Raji (cell line): ENCODE data around the gene USP5.

Source experiments
- POLR2A ChIP-seq: IDR thresholded peaks from 2 replicates; pipeline ENCODE4 v1.6.1; 2011; ENCODE audit warnings: low read depth, low read length, control low read depth; ENCODE audit not compliant: insufficient read depth

Gene USP5

DNA sequence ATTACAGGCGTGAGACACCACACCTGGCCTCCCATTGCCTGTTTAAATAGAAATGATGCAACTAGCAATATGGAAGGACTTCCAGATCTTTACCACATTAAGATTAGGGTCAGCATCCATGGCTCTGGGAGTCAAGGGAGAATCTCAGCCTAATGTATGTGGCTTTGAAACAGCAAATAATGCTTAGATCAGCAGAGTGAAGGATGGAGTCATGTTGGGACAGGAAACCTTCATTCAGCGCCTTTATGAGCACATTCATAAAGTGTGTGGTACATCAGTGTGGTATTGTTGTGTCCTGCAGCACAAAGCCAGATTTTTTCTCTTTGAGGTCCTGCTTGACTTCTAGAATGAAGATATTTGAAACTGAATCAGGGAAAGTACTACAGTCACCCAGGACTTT lies 36.4 kb downstream of the USP5 start:
- no peak for TF ChIP-seq POLR2A

DNA sequence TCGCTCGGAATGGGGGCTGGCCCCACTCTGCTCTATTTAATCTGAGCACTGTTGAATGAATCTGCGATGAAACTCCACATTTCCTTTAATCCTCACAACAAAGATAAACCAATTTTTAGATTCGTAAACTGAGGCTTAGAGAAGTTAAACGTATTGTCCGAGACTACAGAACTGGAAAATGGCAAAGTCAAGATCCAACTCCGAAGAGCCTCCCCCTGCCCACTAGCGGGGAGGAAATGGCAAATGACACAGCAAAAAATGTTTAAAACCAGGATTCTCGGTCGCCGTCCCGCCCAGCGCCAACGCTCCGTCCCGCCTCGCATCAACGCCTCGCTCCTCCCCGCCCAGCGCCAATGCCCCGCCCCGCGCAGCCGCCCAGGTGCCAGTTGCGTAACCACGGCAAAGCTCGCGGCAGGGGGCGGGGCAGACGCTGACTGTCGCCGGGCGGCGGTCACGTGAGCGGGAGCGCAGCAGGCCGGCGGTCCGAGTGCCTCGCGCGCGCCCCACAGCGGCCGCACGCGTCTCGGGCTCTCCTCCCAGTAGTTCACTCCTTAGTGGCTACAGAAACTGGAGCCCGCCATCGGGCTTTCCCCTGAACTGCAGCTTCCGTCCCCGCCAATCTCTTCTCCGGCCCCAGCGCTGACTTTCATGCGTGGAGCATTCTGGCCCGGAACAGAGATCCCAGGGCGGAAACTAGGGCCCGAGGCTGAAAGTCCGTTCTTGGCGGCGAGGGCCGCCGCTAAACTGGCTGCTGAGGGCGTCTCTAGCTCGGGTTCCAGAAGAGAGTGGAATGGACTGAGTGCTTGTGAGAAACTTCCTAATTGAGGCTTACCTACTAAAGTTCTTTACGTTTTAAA lies 39.1 kb downstream of the USP5 start:
- TF ChIP-seq POLR2A: peak; percentile 93

DNA sequence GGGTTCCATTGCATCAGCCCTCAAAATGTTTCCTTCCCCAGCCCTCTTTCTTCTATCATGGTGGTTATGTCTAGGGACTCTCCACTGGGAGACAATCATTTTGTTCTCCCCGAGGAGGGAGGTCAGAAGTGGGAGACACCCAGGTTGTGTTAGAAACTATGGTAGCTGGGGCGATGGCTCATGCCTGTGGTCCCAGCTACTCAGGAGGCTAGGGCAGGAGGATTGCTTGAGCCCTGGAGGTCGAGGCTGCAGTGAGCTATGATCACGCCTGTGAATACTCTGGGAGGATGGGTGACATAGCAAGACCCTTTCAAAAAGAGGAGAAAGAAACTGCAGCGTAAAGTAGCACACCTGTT lies 39.7 kb downstream of the USP5 start:
- no peak for TF ChIP-seq POLR2A

DNA sequence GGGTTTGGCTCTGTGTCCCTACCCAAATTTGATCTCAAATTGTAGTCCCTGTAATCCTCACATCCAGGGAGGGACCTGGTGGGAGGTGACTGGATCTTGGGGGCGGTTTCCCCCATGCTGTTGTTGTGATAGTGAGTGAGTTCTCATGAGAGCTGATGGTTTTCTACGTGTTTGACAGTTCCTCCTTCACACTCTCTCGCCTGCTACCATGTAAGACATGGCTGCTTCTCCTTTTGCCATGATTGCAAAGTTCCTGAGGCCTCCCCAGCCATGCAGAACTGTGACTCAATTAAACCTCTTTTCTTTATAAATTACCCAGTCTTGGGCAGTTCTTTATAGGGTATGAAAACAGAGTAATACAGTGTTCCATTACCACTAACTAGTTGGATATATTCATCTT lies 42.4 kb downstream of the USP5 start:
- TF ChIP-seq POLR2A: no peak

DNA sequence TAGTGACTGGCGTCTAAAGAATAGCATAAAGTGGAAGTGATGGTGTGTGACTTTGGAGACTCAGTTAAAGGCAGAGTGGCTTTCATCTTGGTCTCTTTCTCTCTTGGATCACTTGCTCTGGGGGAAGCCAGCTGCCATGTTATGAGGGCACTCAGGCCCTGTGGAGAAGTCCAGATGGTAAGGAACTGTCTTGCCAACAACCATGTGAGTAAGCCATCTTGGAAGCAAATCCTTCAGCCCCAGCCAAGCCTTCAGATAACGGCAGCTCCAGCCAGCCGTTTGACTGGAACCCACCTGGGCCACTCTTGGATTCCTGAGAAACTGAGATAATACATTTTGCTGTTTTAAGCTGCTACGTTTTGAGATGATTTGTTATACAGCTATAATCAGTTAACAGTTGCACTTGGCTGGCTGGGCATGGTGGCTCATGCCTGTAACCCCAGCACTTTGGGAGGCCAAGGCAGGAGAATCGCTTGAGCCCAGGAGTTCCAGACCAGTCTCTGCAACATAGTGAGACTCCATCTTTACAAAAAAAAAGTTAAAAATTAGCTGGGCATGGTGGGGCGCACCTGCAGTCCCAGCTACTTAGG lies 45.0 kb downstream of the USP5 start:
- no peak for TF ChIP-seq POLR2A

DNA sequence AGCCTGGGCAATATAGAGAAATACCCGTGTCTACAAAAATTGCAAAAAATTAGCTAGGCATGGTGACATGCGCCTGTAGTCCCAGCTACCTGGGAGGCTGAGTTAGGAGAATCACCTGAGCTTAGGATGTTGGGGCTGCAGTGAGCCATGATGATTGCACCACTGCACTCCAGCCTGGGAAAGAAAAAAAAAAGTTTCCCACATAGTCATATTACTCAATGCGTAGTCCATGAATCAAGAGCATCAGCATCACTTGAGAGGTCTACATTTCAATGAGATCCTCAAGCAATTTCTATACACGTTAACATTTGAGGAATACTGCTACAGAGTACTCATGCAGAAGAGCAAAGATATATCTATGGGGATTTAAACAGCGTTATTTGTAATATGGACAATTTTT lies 47.5 kb downstream of the USP5 start:
- TF ChIP-seq POLR2A: no peak

DNA sequence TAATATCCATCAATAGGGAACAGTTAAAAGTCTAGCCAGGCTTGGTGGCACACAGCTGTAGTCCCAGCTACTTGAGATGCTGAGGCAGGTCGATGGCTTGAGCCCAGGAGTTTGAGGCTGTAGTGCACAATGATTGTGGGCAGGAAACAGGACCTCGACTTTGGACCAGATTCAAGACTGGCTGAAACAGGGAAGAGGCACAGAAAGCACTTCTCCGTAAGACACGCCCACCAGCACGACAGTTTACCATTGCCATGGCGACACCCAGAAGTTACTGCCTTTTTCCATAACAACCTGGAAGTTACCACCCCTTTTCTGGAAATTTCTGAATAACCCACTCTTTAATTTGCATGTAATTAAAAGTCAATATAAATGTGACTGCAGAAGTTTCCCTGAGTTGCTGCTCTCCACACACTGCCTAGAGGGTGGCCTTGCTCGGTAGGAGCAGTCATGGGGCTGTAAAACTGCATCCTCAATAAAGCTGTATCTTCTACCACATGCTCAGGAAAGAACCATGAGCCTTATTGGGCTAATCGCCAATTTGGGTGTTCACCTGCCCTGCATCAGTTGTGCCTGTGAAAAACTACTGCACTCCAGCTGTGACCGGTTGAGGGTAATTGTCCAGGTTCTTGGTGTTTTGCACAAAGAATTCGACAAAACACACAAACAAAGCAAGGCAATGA lies 48.0 kb downstream of the USP5 start:
- no peak for TF ChIP-seq POLR2A

DNA sequence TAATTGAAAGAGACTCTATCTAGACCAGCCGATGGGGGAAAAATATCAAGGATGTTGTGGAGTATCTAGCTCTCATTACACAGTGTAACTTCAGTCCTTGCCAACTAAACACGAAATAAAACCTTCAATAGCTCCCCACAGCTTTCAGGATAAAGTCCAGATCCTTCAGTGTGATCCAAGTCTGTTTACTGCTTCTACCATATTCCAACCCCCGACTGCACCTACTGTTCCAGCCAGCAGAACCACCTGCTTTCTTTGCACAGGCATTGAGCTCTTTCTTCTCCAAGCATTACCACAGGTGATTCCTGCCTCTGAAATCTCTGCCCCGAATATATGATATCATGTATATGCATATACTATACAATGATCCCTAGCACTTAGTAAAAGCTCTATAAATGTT lies 50.5 kb downstream of the USP5 start:
- no peak for TF ChIP-seq POLR2A

DNA sequence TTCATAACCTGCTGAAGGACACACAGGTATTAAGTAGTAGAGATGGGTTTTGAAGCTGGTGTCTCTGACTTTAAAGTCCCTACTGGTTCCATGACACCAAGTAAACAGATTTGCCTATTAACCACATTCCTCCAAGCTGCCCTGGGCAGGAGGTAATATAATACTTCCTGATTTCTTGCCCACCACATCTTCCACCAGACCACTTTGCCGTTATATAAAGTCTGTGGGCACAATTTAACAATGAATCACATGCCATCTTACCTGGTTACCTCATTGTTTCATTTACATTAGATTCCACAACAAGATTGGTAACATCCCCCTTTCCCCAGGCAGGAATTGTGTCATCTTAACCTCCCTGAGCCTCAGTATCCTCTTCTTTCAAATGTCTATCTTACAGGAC lies 51.8 kb downstream of the USP5 start:
- TF ChIP-seq POLR2A: peak; percentile 32; the same call in 1 of the 2 replicates

DNA sequence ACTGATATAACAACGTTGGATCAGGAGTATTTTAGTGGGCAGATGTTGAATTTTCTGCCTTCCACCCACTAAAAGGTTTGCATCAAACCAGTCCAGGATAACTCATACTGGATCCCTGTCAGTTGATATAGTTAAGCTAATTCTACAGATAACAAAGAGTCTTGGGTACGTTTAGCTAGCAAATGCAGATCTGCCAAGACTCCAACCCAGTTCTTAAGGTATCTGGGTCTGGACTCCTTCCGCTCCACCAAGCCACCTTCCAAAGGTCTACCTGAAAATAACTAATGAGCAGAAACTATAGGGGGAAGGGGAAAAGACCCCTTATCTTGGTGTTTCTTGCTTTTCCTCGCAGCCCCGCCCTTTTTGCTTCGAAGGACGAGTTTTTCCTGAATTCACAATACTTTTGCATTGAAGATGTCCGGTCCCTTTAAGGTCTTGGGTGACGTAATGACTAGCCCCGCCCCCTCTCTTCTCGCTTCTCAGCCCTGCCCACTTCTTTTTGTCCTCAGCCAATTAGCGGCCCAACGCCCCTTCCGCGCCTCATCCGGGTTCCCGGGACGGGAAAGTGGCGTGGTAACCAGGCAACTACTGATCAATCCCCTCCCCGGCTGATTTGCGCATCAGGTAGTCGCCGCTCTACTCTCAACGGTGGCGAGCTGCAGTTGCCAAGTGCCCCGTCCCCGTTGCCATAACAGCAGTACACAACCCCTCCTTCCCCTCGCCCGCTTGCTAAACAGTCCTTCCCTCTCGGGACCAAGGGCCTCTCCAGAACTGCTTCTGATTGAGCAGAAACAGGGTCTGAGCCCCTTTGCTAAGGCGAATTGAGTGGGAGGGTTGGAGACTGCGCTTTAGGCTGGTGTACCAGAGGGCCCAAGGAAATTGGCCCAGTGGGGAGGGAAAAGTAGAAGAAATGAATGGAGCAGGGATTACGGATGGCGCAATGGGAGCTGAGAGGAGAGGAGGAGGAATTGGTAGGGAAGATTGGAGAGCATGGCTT lies 52.6 kb downstream of the USP5 start, which contains the start of gene LRRC23:
Gene LRRC23, plus strand, starts transcription at position 543 of the 997 bp plus-strand sequence. CDS start 812 bp downstream, outside the sequence.
- peak; percentile 92 for TF ChIP-seq POLR2A

DNA sequence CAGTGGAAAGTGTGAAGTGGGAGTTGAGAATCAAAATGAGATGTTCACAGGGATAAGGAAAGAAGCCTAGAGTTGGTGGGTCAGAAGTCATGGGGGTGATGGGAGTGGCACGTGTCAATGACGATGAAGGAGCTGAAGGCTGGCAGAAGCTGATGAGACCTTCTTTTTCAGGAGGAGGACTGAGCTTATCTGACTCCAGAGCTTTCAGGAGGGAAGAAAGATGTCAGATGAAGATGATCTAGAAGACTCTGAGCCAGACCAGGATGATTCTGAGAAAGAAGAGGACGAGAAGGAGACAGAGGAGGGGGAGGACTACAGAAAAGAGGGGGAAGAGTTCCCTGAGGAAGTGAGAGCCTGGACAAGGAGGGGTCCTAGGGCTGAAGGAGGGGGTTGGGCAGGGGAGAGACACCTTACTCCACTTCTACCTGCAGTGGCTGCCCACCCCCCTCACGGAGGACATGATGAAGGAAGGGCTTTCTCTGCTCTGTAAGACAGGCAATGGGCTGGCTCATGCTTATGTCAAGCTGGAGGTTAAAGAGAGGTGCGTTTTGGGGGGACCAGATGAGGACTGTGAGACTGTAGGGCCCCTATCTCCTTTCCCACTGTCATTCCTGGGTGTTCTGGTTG lies 53.6 kb downstream of the USP5 start:
- TF ChIP-seq POLR2A: no peak

DNA sequence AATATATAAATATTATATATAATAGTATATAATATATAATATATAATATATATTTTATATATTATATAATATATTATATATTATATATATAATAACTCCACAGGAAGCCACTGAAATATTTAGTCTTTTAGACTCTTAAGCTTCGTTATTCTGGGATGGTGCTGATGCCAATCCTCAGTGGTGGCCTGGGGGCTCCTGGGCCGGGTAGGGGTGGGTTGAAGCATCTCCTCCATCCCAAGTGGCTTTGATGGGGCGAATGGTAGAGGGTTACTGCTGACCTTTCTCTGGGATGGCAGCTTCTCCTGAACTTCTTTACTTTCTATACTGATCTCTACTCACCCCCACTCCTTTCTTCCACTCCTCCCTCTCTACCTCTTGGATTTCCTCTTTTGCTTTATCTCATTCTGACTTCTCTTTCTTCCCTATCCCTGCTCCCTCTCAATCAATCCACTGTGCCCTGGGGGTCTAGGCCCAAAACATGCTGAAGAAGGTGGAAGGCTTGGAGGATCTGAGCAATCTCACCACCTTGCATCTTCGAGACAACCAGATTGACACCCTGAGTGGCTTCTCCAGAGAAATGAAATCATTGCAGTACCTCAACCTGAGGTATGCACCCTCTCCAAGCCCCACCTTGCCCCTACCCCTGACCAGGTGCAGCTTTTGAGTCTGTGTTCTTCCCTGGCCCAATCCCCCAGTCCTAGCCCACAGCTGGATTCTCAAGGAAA lies 57.6 kb downstream of the USP5 start:
- TF ChIP-seq POLR2A: no peak

DNA sequence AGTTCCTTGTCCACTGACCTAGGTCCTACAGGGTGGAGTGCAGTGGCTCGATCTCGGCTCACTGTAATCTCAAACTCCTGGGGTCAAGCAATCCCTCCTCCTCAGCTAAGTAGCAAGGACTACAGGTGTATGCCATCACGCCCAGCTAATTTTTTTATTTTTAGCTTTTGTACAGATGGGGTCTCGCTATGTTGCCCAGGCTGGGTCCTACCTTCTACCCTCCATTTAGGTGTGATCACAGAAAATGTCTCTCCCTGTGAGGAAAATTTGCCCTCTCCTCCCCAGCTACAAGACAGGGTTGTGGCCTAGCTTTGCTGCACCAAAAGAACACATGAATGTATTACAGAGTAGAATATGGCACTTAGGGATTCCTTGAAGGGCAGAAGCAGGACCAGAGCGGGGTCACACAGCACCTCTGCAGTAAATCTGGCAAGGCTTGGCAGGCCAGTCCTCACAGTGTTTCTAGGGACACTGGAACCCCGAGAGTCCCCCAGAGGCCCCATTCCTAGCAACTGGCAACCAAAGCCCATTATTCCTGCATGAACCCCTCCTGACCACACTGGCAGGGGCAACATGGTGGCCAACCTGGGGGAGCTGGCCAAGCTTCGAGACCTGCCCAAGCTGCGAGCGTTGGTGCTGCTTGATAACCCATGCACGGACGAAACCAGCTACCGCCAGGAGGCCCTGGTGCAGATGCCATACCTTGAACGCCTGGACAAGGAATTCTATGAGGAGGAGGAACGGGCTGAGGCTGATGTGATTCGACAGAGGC lies 60.4 kb downstream of the USP5 start:
- TF ChIP-seq POLR2A: no peak
